Lower leg skin (tissue), 4 donors: ENCODE data around the gene P2RY1. TPM values are rescaled to one million over a fixed set of nuclear protein-coding genes. Genes with fewer than 3 reads are reported as not detected.

ENCODE experiments used
- DNase-seq, 2 donors: peaks; one replicate each; pipeline ENCODE4 v3.0.0-alpha.2; 2019; ENCODE audit warnings: low spot score in 2 of 2
- H3K4me3 ChIP-seq: fragments of 200-600 bp; sonication (generic); 2 replicates; pipeline ENCODE4 v1.5.1; 2017; ENCODE audit warnings: mild to moderate bottlenecking, low read depth; ENCODE audit not compliant: poor library complexity, severe bottlenecking
- POLR2A ChIP-seq, 2 donors: fragments of 450-650 bp; IDR thresholded peaks; one replicate each; pipeline ENCODE4 v1.6.1; 2016 to 2017; ENCODE audit warnings: antibody characterized with exemption in 2 of 2, mild to moderate bottlenecking in 1 of 2, moderate library complexity in 1 of 2
- WGBS, 2 donors: methylation state at CpG; one replicate each; pipeline ENCODE4 v1.1.5; 2018; 5-methylcytosine and 5-hydroxymethylcytosine counted together
- intact Hi-C: fragments of 100-400 bp; cut with DNase I; formaldehyde crosslinking; loops from one replicate; pipeline ENCODE4 v1.15.0; 2023; ENCODE audit warnings: low total_unique reads
- total RNA-seq, 4 donors: library from RNA; depleted of rRNA; stranded (reverse); fragments of >200 nt; gene quantifications; one replicate each; pipeline ENCODE4 v1.1.0, GENCODE V29; 2016
- TF ChIP-seq, protein P1 (sequence below), 3 donors: fragments of 450-650 bp; IDR thresholded peaks; one replicate each; pipeline ENCODE4 v1.5.1; 2016; ENCODE audit warnings: antibody characterized with exemption in 3 of 3, mild to moderate bottlenecking in 3 of 3, moderate library complexity in 2 of 3

The P2RY1 gene
- total RNA-seq, 4 donors from 2014 or later: 11.6 to 18.6 (median 16.0) TPM

DNA sequence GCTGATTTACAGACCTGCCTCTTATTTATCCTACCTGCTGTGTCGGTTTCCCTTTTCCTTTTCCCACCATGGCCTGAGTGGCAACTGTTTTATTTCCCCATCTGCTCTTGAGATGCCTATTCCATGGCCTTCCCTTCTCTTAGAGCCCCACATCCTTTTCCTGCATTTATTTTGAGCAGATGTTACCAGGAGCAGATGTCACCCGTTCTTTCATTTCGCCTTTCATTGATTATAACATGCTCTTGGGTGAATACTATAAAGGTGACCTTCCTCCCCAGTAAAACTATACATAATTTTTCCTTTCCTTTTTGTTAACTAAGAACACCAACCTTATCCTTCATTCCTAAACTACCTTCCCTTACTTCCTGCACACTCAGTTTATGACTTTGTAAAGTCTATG lies 8.5 kb upstream of the P2RY1 start:
- no peak for DNase-seq
- 86 to 93% methylated on average over 3 of the region's 3 CpGs for WGBS, 2 donors
- intact Hi-C loops: no loop called here
- TF ChIP-seq POLR2A (IDR thresholded peaks at IDR 0.05): no peak
- TF ChIP-seq, protein P1, sequence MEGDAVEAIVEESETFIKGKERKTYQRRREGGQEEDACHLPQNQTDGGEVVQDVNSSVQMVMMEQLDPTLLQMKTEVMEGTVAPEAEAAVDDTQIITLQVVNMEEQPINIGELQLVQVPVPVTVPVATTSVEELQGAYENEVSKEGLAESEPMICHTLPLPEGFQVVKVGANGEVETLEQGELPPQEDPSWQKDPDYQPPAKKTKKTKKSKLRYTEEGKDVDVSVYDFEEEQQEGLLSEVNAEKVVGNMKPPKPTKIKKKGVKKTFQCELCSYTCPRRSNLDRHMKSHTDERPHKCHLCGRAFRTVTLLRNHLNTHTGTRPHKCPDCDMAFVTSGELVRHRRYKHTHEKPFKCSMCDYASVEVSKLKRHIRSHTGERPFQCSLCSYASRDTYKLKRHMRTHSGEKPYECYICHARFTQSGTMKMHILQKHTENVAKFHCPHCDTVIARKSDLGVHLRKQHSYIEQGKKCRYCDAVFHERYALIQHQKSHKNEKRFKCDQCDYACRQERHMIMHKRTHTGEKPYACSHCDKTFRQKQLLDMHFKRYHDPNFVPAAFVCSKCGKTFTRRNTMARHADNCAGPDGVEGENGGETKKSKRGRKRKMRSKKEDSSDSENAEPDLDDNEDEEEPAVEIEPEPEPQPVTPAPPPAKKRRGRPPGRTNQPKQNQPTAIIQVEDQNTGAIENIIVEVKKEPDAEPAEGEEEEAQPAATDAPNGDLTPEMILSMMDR (IDR thresholded peaks at IDR 0.05): no peak
- H3K4me3 ChIP-seq: no peak overlapping the region

DNA sequence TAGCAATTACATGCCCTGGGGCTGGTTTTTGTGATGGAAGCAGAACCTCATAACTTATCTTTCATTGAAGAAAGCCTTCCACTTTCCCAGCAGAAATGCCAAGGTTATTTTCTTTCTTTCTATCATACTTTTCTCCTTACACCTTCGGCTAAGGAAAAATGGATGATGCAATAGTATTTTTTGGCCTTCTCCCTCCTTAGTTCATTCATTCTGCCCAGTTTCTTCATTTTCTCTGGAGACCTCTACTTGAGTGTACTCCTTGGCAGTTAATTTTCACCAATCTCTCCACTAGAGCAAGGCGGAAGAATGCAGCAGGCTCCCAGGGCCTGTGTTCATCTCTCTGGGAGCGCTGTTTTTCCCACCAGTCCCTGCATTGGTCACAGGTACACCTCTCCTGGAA lies 7.6 kb upstream of the P2RY1 start:
- TF ChIP-seq POLR2A (IDR thresholded peaks at IDR 0.05): no peak
- TF ChIP-seq, protein P1 (IDR thresholded peaks at IDR 0.05): no peak
- no peak overlapping the region for H3K4me3 ChIP-seq
- DNase-seq: no peak
- intact Hi-C loops: no loop called here
- 94 to 97% methylated on average over 3 of the region's 3 CpGs for whole genome bisulfite sequencing, 2 donors

DNA sequence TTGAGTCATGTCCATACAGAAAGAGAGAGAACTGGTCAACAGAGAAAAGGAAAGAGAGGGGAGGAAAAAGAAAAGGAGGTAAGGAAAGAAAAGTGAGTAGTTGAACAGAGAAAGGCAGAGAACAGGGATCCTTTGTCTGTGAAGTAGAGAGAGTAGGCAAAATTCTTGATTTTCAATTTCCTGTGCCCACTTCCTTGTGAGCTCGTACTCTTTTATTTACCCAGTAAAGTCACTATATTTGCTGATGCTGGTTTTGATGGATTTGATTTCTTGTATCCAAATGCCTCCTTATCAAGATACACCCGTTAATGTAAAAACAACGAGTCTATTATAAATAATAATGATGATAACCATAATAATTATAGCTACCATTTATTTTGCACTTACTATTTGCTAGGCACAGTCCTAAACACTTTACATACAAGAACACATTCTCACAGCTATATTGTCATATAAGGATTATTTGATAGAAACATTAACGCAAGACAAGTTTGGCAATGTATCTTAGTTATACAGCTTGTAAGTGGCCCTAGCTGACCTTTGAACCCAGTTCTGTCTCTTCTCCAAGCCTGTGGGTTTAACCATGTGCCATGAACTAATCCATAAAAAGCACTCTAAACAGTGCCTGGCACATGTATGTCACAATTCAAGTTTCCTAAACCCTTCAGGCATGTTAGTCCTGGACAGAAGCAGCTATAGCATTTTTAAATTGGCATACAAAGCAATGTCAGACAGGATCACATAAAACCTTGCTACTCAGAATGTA lies 6.7 kb upstream of the P2RY1 start:
- 50 to 80% methylated on average over 4 of the region's 4 CpGs for WGBS, 2 donors
- no peak for TF ChIP-seq POLR2A (IDR thresholded peaks at IDR 0.05)
- TF ChIP-seq, protein P1 (IDR thresholded peaks at IDR 0.05): no peak
- intact Hi-C loops: no loop called here
- no peak for DNase-seq
- H3K4me3 ChIP-seq: no peak overlapping the region

DNA sequence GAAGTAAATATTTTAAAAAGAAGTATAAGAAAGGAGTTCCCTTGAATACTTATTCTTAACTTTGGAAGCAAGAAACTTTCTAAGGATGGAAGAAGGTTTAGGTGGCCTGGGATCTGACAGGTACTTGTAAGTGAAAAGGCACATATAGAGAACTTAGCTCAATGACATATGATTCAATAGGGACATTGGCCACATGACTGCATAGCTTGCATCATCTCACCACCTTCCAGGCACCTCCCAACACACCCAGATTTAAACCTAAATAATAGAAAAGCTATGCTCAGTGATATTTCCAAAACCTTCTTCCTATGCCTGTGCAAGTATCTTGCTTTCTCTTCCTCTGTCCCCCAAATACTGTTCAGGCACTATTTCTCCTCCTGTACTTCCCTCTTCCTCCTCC lies 4.7 kb upstream of the P2RY1 start:
- TF ChIP-seq, protein P1 (IDR thresholded peaks at IDR 0.05): no peak
- TF ChIP-seq POLR2A (IDR thresholded peaks at IDR 0.05): no peak
- intact Hi-C loops: no loop called here
- no peak overlapping the region for H3K4me3 ChIP-seq
- no peak for DNase-seq

DNA sequence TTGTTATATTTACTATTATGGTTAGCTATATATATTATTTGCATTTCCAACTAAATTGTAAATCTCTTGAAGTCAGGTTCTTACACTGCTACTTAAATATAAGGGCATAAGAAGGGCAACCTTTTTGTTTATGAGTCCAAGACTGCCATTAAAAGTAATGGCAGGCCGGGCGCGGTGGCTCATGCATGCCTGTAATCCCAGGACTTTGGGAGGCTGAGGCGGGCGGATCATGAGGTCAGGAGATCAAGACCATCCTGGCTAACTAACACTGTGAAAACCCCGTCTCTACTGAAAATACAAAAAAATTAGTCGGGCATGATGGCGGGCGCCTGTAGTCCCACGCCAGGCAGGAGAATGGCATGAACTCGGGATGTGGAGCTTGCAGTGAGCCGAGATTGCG lies 2.9 kb upstream of the P2RY1 start:
- TF ChIP-seq POLR2A (IDR thresholded peaks at IDR 0.05): no peak
- TF ChIP-seq, protein P1 (IDR thresholded peaks at IDR 0.05): no peak
- no peak for DNase-seq
- H3K4me3 ChIP-seq: no peak overlapping the region
- intact Hi-C loops: no loop called here
- 95 to 97% methylated on average over 13 of the region's 13 CpGs for WGBS, 2 donors

DNA sequence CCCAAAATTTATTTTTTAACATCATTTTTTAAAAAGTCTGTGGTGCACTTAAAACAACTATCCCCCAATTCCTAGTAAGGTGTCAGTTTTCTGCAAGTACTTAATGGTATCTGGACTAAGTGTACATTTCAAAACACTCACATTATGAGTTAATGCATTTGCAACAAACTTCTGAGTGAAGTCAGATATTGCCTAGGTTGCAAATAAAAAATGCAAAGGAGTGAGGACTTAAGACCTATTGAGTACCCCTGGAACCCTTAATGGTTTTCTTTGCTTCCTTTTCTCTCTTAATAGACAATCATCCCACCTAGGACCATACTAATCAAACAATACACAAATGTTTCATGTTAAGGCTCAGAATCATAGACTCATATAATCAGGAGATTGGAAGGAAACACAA lies 1.8 kb upstream of the P2RY1 start:
- intact Hi-C loops: no loop called here
- DNase-seq: no peak
- H3K4me3 ChIP-seq: no peak overlapping the region
- TF ChIP-seq, protein P1 (IDR thresholded peaks at IDR 0.05): no peak
- TF ChIP-seq POLR2A (IDR thresholded peaks at IDR 0.05): no peak
